Right ventricle myocardium superior (tissue), 1 donor: ENCODE results near the gene LRMDA. TPM values are rescaled to one million over a fixed set of nuclear protein-coding genes. Genes with fewer than 3 reads are reported as not detected.
"Not testable (repeated sequence)": the region's sequence is repeated elsewhere in the genome, so short reads cannot be mapped to it uniquely, and the experiment has no call there.

Experiments
- ATAC-seq: fragments of 200-7000 bp; cut with Tn5 transposase; one replicate; pipeline ENCODE4 v1.9.1; 2020; ENCODE audit warnings: mild to moderate bottlenecking; ENCODE audit not compliant: poor library complexity
- DNase-seq: peaks from one replicate; pipeline ENCODE4 v3.0.0-alpha.2; 2020
- intact Hi-C: fragments of 100-400 bp; cut with DNase I; formaldehyde crosslinking; loops from one replicate; pipeline ENCODE4 v1.11.2; 2022
- total RNA-seq: library from RNA; stranded (reverse); fragmentation: NEBNext Ultra II Directional; extraction: Animal tissue kit (Norgen Biotek cat#: 25700); gene quantifications from one replicate; pipeline ENCODE4 v1.2.1, GENCODE V29; 2021
- donor health status: DM: no; HTN: yes; CAD: no; lungs with severe emphysema.

Gene LRMDA
- total RNA-seq, 1 donor from 2014 or later, result 26.3 TPM

DNA sequence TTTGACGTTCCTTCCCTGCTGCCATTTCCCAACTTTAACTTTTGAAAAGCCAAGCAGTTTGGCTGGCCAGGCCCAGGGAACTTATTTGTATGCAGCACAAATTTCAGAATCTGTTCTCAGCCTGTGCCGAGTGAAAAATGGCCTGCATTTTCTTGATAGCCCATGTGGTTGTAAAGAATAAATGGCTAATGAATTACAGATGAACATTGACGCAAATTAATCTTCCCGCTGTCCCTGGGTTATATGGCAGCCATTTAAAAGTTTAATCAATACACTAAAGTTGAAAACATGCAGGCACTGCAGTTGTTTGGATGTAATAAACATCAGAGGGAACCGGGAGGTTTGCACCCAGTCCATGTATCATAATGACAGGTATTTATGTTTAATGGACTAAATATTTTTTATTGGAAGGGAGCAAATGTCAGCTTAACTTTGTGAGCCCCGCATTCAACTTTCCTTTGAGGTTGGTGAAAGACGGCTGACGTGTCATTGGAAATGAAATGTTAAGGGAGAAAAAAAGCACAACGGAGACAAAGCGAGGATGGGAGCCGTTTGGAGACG is 1092.4 kb downstream of the LRMDA start:
- DNase-seq (no peak), ATAC-seq (no peak)
- intact Hi-C loops, result no loop called here

GRCh38 chr10:76526833-76527232 is 1095.4 kb downstream of the LRMDA start:
- intact Hi-C loops, DNase-seq, ATAC-seq: not testable (repeated sequence)

- no peak for ATAC-seq
- intact Hi-C loops, result loop anchor here (10.0 kb wide), 2 partner anchors 226 to 1146 kb away; no protein-coding TSS in a partner anchor
- no peak for DNase-seq
Measured at GRCh38 chr10:76540331-76540730, 1108.9 kb downstream of the LRMDA start.

DNA sequence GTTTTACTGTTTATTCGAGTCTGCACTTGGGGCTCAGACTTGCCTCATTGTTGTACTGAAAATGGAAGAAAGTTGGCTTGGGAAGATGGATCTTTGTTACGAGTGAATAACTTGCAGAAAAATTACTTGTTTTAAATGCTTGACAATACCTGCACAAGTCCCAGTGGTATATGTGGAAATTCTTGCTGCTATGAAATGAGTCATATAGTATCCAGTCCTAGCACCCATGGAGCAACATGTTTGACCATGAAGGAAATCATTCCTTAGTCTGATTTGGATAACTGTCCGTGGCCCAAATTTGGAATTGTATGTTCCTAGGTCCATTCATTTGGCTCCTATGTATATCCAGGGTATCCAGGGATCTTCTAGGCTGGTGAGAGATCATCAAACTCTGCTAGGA is 1109.4 kb downstream of the LRMDA start:
- intact Hi-C loops, result loop anchor here (10.0 kb wide), 2 partner anchors 226 to 1146 kb away; no protein-coding TSS in a partner anchor
- ATAC-seq, result no peak

GRCh38 chr10:76541852-76542251 is 1110.4 kb downstream of the LRMDA start:
- intact Hi-C loops, result loop anchor here (10.0 kb wide), 2 partner anchors 227 to 1147 kb away; no protein-coding TSS in a partner anchor
- no peak for ATAC-seq
- no peak for DNase-seq

More for the DNA sequence above, 1109.4 kb downstream of the LRMDA start:
- DNase-seq, result no peak

DNA sequence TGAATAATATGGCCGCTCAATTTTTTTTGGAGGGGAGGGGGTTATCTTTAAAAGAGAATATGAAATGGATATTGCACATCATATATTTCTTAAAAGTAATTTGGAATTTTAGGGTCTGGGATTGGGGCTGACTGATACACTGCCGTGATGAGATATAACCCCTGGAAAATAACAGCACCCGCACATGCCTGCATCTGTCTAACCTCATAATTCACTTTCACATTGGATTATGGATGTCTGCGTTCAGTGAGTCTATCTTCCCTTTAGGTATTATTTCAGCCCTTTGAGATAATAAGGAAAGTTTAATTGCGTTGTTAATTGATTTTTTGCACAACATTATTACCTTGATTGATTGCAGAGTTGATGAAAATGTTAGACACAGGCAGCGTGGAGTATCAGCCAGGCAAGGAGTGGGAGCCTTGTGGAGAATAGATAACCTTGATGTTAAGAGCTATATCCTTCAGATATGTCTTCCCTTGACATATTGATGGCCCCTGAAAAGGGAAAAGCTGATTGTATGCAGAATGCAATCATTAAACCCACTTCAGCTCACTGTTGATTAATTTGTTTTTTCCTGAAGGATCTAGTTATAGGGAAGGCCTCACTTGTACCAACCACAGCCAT is 1111.0 kb downstream of the LRMDA start:
- ATAC-seq (no peak), DNase-seq (no peak)
- intact Hi-C loops, result loop anchor here (10.0 kb wide), 2 partner anchors 228 to 1148 kb away; no protein-coding TSS in a partner anchor

DNA sequence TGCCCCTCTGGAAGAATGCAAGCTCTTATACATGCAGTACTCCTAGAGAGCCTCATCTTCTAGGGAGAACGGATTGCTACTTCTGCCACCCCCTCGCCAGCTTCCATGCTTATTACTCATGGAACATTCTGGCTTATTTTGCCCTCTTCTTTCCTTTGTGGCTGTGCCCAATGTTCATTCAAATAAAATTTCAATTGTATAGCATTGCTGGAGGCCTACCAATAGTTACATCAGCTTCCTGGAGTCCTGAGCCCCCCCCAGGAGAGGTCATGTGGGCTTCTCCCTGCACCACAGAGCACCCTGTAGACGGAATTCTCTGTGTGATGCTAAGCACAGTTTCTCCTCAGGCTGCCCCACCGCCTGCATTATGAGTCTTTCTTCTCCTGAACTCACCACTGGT is 1112.2 kb downstream of the LRMDA start:
- intact Hi-C loops, result loop anchor here (10.0 kb wide), 2 partner anchors 229 to 1149 kb away; no protein-coding TSS in a partner anchor
- no peak for ATAC-seq
- no peak for DNase-seq

DNA sequence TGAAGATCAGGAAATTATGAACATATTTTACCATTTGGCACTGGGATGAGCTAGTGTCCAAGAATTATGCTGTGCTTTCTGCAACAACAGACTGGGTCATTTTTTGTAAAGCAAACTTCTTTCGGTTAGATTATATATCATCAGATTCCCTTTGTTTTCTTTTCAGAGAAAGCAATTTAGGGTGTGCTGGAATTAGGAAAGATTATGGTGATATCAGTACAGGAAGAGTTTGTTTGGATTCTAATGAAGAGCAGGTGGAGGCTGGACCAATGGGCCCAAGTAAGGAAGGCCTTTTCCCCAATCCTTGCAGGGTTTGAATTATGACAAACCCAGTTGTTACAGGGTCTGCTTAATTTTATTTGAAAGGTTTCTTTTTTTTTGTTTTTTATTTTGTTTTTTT is 1113.4 kb downstream of the LRMDA start:
- ATAC-seq (no peak), DNase-seq (no peak)
- intact Hi-C loops, result loop anchor here (5.0 to 10.0 kb wide), 4 partner anchors 107 to 1150 kb away; no protein-coding TSS in a partner anchor

- DNase-seq (no peak), ATAC-seq (no peak)
- intact Hi-C loops, result loop anchor here (5.0 to 10.0 kb wide), 4 partner anchors 109 to 1152 kb away; no protein-coding TSS in a partner anchor
Measured at GRCh38 chr10:76546411-76546810, 1115.0 kb downstream of the LRMDA start.

DNA sequence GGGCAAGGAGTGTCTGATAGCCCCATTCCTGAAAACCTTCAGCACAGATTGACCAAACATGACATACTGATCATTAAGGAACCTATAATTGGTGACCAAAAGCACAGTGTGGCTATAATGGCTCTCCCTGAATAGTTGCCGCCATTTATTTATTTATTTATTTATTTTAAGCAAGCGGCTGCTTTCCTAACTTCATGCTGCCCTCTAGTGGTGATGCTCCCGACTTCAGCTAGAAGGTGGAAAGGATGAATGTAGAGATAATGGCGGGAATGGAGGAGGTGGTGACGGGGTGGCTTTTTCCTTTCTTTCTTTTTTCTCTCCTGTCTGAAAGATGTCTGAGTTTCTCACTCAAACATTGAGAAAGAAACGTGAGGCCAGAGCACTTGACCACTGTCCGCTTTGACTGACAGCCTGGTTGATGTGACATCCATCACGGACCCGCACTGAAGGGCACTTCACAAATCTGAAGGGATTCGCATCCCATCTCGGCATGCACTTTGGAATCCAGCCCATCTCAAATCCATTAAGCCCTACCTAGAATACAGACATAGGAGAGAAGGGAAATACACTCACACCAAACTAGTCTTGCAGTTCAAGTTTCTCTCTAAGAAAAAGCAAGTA is 1116.0 kb downstream of the LRMDA start:
- intact Hi-C loops, result loop anchor here (5.0 to 10.0 kb wide), 4 partner anchors 110 to 1153 kb away; no protein-coding TSS in a partner anchor
- peak; percentile 79 for DNase-seq
- peak; percentile 86 for ATAC-seq

DNA sequence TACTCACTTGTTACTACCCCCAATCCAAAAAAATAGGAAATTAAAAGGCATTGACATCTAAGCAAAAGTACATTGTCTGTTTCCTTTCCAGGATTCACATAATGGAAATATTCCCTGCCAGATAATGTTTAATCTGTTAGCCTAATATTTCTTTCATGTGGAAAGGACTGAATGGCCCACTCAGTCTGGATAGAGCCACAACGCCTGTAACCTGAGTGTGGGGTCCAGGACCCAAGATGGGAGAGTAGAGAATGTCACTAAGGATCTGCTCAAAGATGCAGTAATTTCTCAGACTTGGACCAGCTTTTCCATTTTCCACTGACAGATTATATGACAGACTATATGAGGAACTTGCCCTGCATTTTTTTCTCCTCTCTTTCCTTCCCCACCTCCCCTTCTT is 1117.3 kb downstream of the LRMDA start:
- intact Hi-C loops, result loop anchor here (5.0 to 10.0 kb wide), 4 partner anchors 111 to 1154 kb away; no protein-coding TSS in a partner anchor
- ATAC-seq, result no peak
- no peak for DNase-seq

DNA sequence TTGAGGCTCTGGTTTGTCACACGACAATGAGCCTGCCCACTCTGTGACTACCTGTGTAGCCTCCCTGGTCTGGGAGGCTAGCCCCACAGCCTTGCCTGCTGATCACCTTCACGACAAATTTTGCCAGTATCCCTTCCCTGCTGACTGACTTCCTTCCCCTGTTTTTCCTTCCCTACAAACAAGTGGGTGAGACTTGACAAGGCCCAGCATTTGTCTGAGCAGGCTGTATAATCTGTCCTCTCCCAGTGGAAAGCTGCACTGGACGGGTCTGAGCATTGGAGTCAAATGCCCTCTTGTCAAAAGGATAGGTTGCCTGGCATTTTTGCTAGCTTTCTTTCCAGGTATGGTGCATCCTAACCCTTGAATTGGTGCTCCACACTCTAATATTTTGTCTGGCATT is 1117.7 kb downstream of the LRMDA start:
- intact Hi-C loops, result loop anchor here (5.0 to 10.0 kb wide), 4 partner anchors 112 to 1154 kb away; no protein-coding TSS in a partner anchor
- ATAC-seq (no peak), DNase-seq (no peak)

DNA sequence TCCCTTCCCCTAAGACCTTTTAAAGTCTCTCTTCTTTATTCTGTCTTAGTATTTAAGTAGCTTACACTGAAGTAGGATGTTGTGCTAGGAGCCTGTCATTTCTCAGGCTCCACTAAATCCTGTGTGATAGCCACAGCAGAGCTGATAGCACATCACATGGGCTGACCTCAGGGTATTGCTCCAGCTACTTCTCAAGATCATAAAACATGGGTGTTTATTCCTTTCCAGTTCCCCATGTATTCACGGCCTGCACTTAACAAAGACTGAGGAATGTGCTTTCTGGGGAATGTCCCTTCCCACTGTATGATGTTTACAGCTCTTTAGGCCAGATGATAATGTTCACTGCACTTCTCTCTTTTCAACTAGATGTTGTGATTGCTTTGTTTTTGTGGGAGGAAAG is 1119.4 kb downstream of the LRMDA start:
- ATAC-seq, result no peak
- intact Hi-C loops, result loop anchor here (10.0 kb wide), 1 partner anchor 434 kb away; no protein-coding TSS in a partner anchor

GRCh38 chr10:76552091-76552873 is 1120.9 kb downstream of the LRMDA start:
- DNase-seq, result no peak
- no peak for ATAC-seq
- intact Hi-C loops, result loop anchor here (10.0 kb wide), 1 partner anchor 433 kb away; no protein-coding TSS in a partner anchor

More for the DNA sequence above, 1119.4 kb downstream of the LRMDA start:
- no peak for DNase-seq

GRCh38 chr10:76553263-76554032 is 1122.0 kb downstream of the LRMDA start:
- no peak for DNase-seq
- intact Hi-C loops, result loop anchor here (10.0 kb wide), 1 partner anchor 431 kb away; no protein-coding TSS in a partner anchor
- peak; percentile 13 for ATAC-seq

DNA sequence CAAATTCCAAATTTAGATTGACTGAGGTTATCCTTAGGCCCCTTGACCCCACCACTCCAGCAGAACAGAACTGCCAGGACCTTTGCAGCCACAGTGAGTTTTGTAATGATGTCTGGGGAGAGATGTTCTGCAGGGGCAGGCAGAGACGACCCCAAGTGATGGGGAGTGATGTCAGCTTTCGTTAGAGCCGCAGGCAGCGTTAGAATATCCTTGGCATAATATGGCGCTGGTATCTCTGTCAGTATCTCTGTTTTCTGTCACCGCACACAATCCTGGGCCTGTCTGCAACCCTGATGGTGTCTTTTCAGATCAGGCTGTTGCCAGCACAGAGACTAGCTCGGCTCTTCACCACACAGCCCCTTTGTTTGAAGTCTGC is 1122.6 kb downstream of the LRMDA start:
- DNase-seq (no peak), ATAC-seq (no peak)
- intact Hi-C loops, result loop anchor here (10.0 kb wide), 1 partner anchor 431 kb away; no protein-coding TSS in a partner anchor

- DNase-seq, result no peak
- no peak for ATAC-seq
- intact Hi-C loops, result loop anchor here (10.0 kb wide), 1 partner anchor 430 kb away; no protein-coding TSS in a partner anchor
Measured at GRCh38 chr10:76554478-76554877, 1123.1 kb downstream of the LRMDA start.
